22Rv1 (cell line): ENCODE results near the gene FOXA3.

Source experiments
- ZFX ChIP-seq: fragments of 450-650 bp; IDR thresholded peaks from 2 replicates; pipeline ENCODE4 v1.6.1; 2017; ENCODE audit warnings: antibody characterized with exemption, borderline replicate concordance
- TF ChIP-seq, protein P1 (sequence below): fragments of 450-650 bp; IDR thresholded peaks from 2 replicates; pipeline ENCODE4 v1.5.1; 2017; ENCODE audit warnings: mild to moderate bottlenecking

DNA sequence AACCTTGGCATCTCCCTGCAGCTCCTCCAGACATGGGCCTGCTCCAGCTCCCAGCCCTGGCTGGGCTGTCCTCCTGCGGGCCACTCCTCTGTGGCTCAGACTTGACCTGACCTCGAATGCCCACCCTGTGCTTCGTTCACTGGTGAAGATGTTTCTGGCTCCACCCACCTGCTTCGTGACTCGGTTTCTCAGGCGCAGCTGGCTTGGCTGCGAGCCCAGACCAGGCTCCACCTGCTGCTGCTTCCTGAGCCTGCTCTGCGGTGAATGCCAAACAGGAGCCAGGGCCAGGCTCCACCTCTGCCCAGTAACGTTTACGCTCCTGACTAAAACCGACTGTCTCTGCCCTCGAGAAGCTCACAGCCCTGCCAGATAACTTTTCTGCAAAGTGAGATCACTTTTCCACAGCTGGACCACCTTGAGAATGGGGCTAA is 40.1 kb upstream of the FOXA3 start:
- TF ChIP-seq, protein P1, sequence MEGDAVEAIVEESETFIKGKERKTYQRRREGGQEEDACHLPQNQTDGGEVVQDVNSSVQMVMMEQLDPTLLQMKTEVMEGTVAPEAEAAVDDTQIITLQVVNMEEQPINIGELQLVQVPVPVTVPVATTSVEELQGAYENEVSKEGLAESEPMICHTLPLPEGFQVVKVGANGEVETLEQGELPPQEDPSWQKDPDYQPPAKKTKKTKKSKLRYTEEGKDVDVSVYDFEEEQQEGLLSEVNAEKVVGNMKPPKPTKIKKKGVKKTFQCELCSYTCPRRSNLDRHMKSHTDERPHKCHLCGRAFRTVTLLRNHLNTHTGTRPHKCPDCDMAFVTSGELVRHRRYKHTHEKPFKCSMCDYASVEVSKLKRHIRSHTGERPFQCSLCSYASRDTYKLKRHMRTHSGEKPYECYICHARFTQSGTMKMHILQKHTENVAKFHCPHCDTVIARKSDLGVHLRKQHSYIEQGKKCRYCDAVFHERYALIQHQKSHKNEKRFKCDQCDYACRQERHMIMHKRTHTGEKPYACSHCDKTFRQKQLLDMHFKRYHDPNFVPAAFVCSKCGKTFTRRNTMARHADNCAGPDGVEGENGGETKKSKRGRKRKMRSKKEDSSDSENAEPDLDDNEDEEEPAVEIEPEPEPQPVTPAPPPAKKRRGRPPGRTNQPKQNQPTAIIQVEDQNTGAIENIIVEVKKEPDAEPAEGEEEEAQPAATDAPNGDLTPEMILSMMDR, result no peak
- no peak for TF ChIP-seq ZFX
